HL-60 (cell line): ENCODE data around the gene PTK7.

Source experiments
- GABPA ChIP-seq: IDR thresholded peaks from 2 replicates; pipeline ENCODE4 v1.6.1; 2012; ENCODE audit warnings: low read depth
- POLR2AphosphoS5 ChIP-seq: IDR thresholded peaks from 2 replicates; pipeline ENCODE4 v1.6.1; 2012; ENCODE audit warnings: low read depth
- TF ChIP-seq, protein P1 (sequence below): IDR thresholded peaks from one replicate; pipeline ENCODE4 v1.5.1; 2011; ENCODE audit warnings: low read length, control low read depth, inconsistent platforms; ENCODE audit not compliant: insufficient read depth

DNA sequence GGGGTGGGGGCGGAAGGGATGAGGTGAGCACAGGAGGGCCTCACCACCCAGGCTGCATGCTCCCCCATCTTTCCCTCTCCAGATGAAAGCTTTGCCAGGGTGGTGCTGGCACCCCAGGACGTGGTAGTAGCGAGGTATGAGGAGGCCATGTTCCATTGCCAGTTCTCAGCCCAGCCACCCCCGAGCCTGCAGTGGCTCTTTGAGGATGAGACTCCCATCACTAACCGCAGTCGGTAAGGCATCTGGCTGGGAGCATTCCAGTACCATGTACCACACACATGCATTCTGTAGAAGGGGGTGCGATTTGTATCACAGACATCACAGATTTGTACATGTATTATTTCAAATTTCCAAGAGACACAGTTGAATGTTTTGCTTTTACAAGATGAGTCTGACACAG is 54.3 kb downstream of the PTK7 start:
- TF ChIP-seq, protein P1, sequence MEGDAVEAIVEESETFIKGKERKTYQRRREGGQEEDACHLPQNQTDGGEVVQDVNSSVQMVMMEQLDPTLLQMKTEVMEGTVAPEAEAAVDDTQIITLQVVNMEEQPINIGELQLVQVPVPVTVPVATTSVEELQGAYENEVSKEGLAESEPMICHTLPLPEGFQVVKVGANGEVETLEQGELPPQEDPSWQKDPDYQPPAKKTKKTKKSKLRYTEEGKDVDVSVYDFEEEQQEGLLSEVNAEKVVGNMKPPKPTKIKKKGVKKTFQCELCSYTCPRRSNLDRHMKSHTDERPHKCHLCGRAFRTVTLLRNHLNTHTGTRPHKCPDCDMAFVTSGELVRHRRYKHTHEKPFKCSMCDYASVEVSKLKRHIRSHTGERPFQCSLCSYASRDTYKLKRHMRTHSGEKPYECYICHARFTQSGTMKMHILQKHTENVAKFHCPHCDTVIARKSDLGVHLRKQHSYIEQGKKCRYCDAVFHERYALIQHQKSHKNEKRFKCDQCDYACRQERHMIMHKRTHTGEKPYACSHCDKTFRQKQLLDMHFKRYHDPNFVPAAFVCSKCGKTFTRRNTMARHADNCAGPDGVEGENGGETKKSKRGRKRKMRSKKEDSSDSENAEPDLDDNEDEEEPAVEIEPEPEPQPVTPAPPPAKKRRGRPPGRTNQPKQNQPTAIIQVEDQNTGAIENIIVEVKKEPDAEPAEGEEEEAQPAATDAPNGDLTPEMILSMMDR = no peak
- TF ChIP-seq GABPA = no peak
- TF ChIP-seq POLR2AphosphoS5 = no peak
